ENCODE data around the gene UGT1A9. TPM values are rescaled to one million over a fixed set of nuclear protein-coding genes. Genes with fewer than 3 reads are reported as not detected.

The UGT1A9 gene
- total and polyA plus RNA-seq, 2 of the 4 experiments (the other 2 are of a cell fraction), result not detected

- Histone ChIP-seq H2BK5ac (ENCODE audit: low read depth, low read length, poor library complexity, severe bottlenecking) (no peak overlapping the region), H2BK15ac (ENCODE audit: low read depth, low read length) (no peak overlapping the region), H3K4ac (ENCODE audit: low read depth, low read length) (no peak overlapping the region), H4K20me1 (ENCODE audit: insufficient read depth, low read length) (no peaks in the 10 kb centered on the region), H3K9me3 (ENCODE audit: control insufficient read depth, insufficient read depth, low read length) (no peaks in the 10 kb centered on the region), H4K8ac (ENCODE audit: low read depth in 2 of 2, low read length in 2 of 2) (no peak overlapping the region), H3K56ac (ENCODE audit: extremely low read depth, insufficient read depth, low read length) (no peak overlapping the region), H4K5ac (ENCODE audit: low read depth, low read length) (no peak overlapping the region), H2AK5ac (ENCODE audit: low read depth, low read length) (no peak overlapping the region), H3K23ac (ENCODE audit: low read depth, low read length) (no peak overlapping the region), H2BK20ac (ENCODE audit: low read depth, low read length) (no peak overlapping the region), H3K79me1 (ENCODE audit: low read depth in 1 of 2, low read length in 2 of 2) (no peaks in the 10 kb centered on the region), H3K27me3 (ENCODE audit: control insufficient read depth, insufficient read depth, low read length) (no peaks in the 10 kb centered on the region; the same call in 1 of the 2 replicates), H3K4me3 (ENCODE audit: insufficient read depth, low read depth, low read length) (no peak overlapping the region), H3K18ac (ENCODE audit: low read depth, low read length) (no peak overlapping the region), H4K91ac (ENCODE audit: insufficient read depth, low read depth, low read length) (no peak overlapping the region), H2BK120ac (ENCODE audit: low read depth, low read length) (no peak overlapping the region), H3K14ac (replicated peaks; ENCODE audit: low read depth, low read length) (no peak overlapping the region), H2AK9ac (replicated peaks; ENCODE audit: low read depth, low read length, poor library complexity) (no peak overlapping the region), H3K9ac (ENCODE audit: low read depth, low read length) (no peak overlapping the region), H3K9me1 (ENCODE audit: insufficient read depth, low read length) (no peaks in the 10 kb centered on the region), H2AFZ (replicated peaks; ENCODE audit: low read length, poor library complexity) (no peak overlapping the region), H3K4me2 (ENCODE audit: low read depth, low read length) (no peak overlapping the region), H3K27ac (ENCODE audit: insufficient read depth, low read length) (no peak overlapping the region), H3K4me1 (ENCODE audit: control insufficient read depth, insufficient read depth, low read length) (no peaks in the 10 kb centered on the region), H3K36me3 (ENCODE audit: control insufficient read depth, insufficient read depth, low read length) (no peaks in the 10 kb centered on the region)
- ATAC-seq (ENCODE audit: low read depth) (no peak), DNase-seq (no peak)
- TF ChIP-seq BHLHE40 (IDR thresholded peaks at IDR 0.05; ENCODE audit: low read depth, low read length) (no peak), MXI1 (IDR thresholded peaks at IDR 0.05; ENCODE audit: borderline replicate concordance, low read depth, low read length) (no peak), FOS (IDR thresholded peaks at IDR 0.05; ENCODE audit: low read depth, low read length) (no peak), CEBPB (IDR thresholded peaks at IDR 0.05; ENCODE audit: low read depth, low read length) (no peak), RCOR1 (IDR thresholded peaks at IDR 0.05; ENCODE audit: insufficient replicate concordance, low read length) (no peak), SMC3 (IDR thresholded peaks at IDR 0.05; ENCODE audit: low read depth, low read length) (no peak), CHD1 (IDR thresholded peaks at IDR 0.05; ENCODE audit: low read depth, low read length) (no peak), RAD21 (IDR thresholded peaks at IDR 0.05; ENCODE audit: low read length) (no peak)
- TF ChIP-seq, protein P1, sequence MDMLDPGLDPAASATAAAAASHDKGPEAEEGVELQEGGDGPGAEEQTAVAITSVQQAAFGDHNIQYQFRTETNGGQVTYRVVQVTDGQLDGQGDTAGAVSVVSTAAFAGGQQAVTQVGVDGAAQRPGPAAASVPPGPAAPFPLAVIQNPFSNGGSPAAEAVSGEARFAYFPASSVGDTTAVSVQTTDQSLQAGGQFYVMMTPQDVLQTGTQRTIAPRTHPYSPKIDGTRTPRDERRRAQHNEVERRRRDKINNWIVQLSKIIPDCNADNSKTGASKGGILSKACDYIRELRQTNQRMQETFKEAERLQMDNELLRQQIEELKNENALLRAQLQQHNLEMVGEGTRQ (IDR thresholded peaks at IDR 0.05; ENCODE audit: low read depth, low read length), result no peak
- TF ChIP-seq, protein P2, sequence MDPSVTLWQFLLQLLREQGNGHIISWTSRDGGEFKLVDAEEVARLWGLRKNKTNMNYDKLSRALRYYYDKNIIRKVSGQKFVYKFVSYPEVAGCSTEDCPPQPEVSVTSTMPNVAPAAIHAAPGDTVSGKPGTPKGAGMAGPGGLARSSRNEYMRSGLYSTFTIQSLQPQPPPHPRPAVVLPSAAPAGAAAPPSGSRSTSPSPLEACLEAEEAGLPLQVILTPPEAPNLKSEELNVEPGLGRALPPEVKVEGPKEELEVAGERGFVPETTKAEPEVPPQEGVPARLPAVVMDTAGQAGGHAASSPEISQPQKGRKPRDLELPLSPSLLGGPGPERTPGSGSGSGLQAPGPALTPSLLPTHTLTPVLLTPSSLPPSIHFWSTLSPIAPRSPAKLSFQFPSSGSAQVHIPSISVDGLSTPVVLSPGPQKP (IDR thresholded peaks at IDR 0.05; ENCODE audit: borderline replicate concordance, low read depth, low read length), result no peak
- dilution Hi-C loops (cut with HindIII; ENCODE audit: low sequenced_read_pairs, unreplicated experiment), result no loop called here
- 46% methylated on average over 3 of the region's 5 CpGs; no CpG with 5 or more reads in 1 of the 2 experiments for WGBS, 2 experiments (ENCODE audit: extremely low coverage in 2 of 2, insufficient read length in 1 of 2)
- in situ Hi-C loops (cut with MboI; ENCODE audit: low sequenced_read_pairs), result no loop called here
- intact Hi-C loops (cut with micrococcal nuclease), result no loop called here
- BruUV-seq (replicated peaks), result no TSS peak
- ChIA-PET POLR2A (ENCODE audit: unreplicated experiment) (no interaction called here), CTCF (interaction anchor here (0.6 kb wide), 1 partner anchor 125 kb away, joined by 3 read pairs; no protein-coding TSS in a partner anchor)
Observed at GRCh38 chr2:233627331-233628025, 44.2 kb upstream of the UGT1A9 start.
